ENCODE measurements around the gene IL15RA. TPM values are rescaled to one million over a fixed set of nuclear protein-coding genes. Genes with fewer than 3 reads are reported as not detected.

The IL15RA gene
- total RNA-seq: 10 to 100 TPM; 15.4 to 19.6 TPM
- long read RNA-seq, partial matches to known transcripts: 6 of 36 reads
- long read RNA-seq, other reads (novel, unspliced or antisense): 13 of 36 reads

GRCh38 chr10:5977471-5978229, at the start of gene IL15RA:
Gene IL15RA (minus strand): TSS chr10:5977543. CDS start chr10:5977492, 51 bp downstream.
- intact Hi-C loops (cut with DNase I, micrococcal nuclease): no loop called here
- ATAC-seq: peak; percentile 78
- peak; percentile 86 to 91 for DNase-seq

DNA sequence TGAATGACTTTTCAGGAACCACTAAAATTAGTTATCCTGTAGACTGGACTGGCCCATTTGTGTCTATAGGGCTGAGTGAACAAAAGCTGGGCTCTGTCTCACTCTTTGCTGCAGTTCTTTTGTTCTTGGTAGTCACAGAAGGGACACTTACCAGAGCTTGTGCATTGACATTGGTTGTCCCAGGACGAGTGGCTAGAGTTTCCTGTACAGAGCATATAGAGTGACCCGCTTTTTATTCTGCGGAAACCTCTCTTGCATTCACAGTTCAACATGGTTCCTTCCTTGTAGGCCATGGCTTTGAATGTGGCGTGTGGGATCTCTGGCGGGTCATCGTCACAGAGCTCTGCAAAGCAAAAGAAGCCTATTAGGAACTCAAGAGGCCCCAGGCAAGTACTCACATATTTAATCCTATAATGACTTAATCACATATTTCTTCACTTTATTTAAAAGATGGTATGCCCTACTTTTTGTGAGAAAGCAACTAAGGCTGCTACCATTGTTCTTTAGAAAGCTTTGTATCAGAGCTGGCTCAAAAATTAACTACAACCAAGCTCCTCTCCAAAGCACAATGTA, 48.4 kb upstream of the IL15RA start:
- no peak for ATAC-seq
- no peak for DNase-seq
- intact Hi-C loops (cut with DNase I, micrococcal nuclease): no loop called here

GRCh38 chr10:6024334-6024682, 47.0 kb upstream of the IL15RA start:
- DNase-seq: no peak
- intact Hi-C loops (cut with DNase I, micrococcal nuclease): no loop called here
- ATAC-seq: no peak

- ATAC-seq: no peak
- no peak for DNase-seq
Measured at GRCh38 chr10:6023661-6024333, 46.5 kb upstream of the IL15RA start.

DNA sequence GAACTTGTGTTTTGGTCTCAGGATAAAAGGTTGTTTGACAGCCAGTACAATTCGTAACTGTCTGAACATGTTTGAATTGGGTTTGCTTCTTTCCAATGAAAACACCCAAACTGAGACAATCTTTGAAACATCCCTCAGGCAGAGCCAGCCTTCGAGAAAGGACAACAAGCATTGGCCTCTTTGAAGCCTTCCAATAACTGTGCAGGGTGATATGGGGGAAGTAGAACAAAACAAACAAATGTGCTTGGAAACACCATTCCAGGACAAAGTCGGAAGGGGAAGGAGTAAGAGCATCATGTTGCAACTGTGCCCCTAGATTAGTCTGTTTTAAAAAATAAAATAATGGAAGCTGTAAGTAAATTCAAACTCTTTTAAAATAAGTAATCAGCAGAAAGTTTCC, 45.3 kb upstream of the IL15RA start:
- no peak for ATAC-seq
- no peak for DNase-seq
- intact Hi-C loops (cut with DNase I, micrococcal nuclease): no loop called here

More at GRCh38 chr10:6023661-6024333, 46.5 kb upstream of the IL15RA start:
- intact Hi-C loops (cut with DNase I, micrococcal nuclease): no loop called here

- no peak for DNase-seq
- intact Hi-C loops (cut with DNase I, micrococcal nuclease): no loop called here
- ATAC-seq: no peak
Measured at GRCh38 chr10:6020826-6021225, 43.5 kb upstream of the IL15RA start.

DNA sequence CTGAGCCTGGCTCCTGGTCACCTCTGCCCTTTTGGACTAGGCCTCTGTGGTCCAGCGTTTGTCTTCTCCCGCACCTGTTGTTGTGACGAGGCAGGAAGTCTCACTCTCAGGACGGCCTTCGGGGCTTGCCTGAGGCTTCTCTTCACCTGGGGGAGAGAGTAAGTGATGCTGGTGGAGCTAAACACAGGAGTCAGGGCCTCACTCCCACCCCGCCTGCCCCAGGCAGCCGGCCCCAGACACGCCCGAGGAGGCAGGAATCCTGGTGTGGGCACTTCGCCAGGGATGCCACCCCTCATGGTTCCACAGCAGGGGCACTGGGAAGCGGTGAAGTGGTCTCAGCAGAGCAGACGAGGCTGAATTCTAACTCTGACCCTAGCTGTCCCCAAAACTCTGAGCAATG, 42.5 kb upstream of the IL15RA start:
- ATAC-seq: no peak
- DNase-seq: no peak
- intact Hi-C loops (cut with DNase I, micrococcal nuclease): loop anchor here in 1 of 2 donors (10.0 kb wide), 1 partner anchor 65 kb away; the partner anchor contains the start of gene RBM17

GRCh38 chr10:6019010-6019782, 41.9 kb upstream of the IL15RA start:
- DNase-seq: no peak
- intact Hi-C loops (cut with DNase I, micrococcal nuclease): loop anchor here in 1 of 2 donors (10.0 kb wide), 1 partner anchor 66 kb away; the partner anchor contains the start of gene RBM17
- ATAC-seq: no peak

DNA sequence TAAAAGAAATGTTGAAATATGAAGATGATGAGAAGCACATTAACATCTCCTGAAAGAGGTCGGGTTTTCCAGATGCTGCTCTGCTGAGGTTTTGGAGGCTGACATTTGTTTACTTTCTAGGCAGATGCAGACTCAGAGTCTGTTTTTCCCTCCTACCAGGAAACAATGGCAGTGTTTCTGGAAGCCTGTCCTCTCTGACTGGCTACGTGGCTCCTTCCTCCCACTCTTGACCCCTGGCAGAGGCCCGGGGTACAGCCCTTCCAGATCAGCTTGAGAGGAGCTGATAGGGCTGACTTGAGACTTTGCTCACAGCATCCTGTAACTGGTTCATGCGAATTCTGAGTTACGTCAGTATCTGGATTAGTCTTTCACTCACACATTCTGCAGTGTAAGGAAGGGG, 41.1 kb upstream of the IL15RA start:
- peak; percentile 48 for ATAC-seq
- DNase-seq: peak in 1 of 2 donors; percentile 44
- intact Hi-C loops (cut with DNase I, micrococcal nuclease): loop anchor here in 1 of 2 donors (10.0 kb wide), 1 partner anchor 66 kb away; the partner anchor contains the start of gene RBM17

GRCh38 chr10:6017781-6018354, 40.5 kb upstream of the IL15RA start:
- peak; percentile 36 to 51 for DNase-seq
- ATAC-seq: peak; percentile 93
- intact Hi-C loops (cut with DNase I, micrococcal nuclease): loop anchor here in 1 of 2 donors (10.0 kb wide), 1 partner anchor 67 kb away; the partner anchor contains the start of gene RBM17

DNA sequence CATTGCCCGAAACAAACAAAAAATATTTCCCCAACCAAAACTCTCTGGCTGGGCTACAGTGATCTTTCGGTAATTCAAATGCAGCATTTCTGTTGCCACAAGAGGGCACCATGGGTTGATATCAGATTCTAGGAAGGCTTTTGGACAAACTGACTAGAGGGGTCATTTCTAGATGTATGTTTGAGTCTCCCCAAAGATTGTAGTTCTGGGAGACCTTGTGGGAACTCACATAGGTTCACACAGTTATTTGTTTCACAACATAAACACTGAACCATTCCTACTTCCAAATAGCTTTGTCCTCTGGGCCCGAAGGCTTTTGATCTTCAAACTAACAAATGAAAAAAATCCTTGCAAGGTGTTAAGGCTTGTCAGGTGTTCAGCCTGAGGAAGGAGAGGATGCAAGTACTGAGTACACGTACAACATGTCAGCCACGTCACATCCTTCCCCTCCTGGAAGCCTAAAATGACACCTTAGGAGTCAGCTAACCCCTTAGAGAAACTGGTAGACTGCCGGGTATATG, 37.0 kb upstream of the IL15RA start:
- ATAC-seq (peak; percentile 39), DNase-seq (peak in 1 of 2 donors; percentile 73)
- intact Hi-C loops (cut with DNase I, micrococcal nuclease): loop anchor here in 1 of 2 donors (10.0 kb wide), 1 partner anchor 70 kb away; the partner anchor contains the start of gene RBM17

DNA sequence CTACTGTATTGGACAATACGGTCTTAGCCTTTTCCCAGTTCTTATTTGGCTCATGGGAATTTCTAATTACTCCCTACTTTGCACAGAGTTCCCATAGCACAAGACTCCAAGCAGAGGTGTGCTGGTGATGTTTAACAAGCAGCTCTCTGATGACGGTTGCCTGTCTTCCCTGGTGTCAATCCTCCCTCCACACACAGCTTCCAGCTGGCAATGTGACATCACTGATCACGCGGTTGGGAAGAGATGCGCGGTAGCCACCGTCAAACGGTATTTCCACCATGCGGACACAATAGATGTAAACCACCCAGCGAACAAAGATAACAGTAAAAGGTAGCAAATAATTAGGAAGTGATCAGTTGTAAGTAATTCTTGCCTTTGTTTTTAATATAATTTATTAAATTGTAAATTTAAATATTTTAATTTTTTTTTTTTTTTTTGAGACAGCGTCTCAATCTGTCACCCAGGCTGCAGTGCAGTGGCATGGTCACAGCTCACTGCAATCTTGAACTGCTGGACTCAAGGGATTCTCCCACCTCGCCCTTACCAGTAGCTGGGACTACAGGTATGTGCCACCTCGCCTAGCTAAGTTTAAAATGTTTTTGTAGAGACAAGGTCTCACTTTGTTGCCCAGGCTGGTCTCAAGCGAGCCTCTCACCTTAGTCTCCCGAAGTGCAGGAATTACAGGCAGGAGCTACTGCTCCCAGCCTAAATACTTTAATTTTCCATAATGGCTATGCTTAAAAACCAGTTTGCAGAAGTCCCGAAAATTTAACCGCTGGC, 36.3 kb upstream of the IL15RA start:
- ATAC-seq (no peak), DNase-seq (no peak)
- intact Hi-C loops (cut with DNase I, micrococcal nuclease): loop anchor here in 1 of 2 donors (10.0 kb wide), 1 partner anchor 71 kb away; the partner anchor contains the start of gene RBM17

DNA sequence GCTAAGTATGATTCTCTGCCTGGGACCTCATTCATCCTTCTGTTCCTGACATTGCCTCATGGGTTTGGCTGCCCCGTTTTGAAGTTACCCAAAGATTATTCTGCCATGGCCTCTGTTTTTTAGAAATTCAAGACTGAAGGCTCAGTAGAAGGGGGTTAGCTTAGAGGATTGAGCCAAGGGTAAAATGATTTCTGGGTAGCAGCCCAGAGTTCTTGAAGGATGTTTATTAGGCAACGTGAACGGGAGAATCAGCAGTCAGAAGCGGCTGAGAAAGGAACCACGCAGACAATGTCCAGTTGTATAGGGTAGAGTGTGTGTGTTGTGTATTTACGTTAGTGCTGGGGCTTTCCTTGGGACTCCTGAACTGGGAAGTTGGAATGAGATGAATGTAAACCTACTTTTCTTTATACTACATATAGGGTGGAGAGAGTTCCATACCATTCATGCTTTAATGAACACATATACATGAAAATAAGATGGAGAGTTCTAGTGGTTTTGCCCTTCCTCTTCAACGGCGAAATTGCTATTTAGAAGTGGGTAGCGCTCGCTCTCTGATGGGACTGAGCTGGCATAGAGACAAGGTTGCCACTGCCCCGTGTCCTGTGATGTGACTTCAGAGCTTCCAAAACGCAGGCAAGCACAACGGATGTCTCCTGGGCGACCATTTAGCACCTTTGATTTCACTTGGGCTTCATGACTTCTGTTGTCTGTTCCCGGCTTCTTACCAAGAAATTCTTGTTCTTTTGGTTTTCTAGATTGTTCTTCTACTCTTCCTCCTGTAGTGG, 35.0 kb upstream of the IL15RA start:
- ATAC-seq: no peak
- DNase-seq: no peak
- intact Hi-C loops (cut with DNase I, micrococcal nuclease): loop anchor here in 1 of 2 donors (10.0 kb wide), 1 partner anchor 72 kb away; the partner anchor contains the start of gene RBM17

DNA sequence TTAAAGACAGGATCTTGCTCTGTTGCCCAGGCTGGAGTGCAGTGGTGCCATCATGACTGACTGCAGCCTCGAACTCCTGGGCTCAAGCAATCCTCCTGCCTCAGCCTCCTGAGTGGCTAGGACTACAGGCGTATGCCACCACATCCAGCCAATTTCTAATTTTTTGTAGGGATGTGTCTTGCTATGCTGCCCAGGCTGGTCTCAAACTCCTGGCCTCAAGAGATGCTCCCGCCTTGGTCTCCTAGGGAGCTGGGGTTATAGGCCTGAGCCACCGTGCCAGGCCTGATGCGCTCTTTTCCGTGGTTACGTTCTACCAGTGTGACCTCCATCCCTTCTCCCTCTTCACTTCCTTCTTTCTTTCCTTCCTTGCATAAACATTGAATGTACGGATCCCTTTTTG, 34.2 kb upstream of the IL15RA start:
- ATAC-seq: no peak
- intact Hi-C loops (cut with DNase I, micrococcal nuclease): loop anchor here in 1 of 2 donors (10.0 kb wide), 1 partner anchor 73 kb away; the partner anchor contains the start of gene RBM17
- DNase-seq: no peak

DNA sequence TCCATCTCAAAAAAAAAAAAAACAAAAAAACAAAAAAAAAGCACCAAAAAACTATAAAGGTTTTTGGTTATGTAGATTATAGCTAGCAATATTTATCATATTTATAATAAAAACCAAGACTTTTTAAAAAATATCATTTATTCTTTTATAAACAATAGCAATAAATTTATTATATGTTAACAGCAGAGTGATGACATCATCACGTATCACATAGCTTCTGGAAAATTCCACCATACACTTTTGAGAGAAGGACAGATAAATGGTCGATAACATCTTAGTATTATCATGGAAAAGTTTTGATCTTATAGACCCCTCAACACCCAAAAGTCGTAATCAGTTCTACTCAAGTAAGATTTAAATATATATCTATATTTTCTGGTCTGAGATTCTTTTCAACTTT, 33.2 kb upstream of the IL15RA start:
- DNase-seq (no peak), ATAC-seq (no peak)
- intact Hi-C loops (cut with DNase I, micrococcal nuclease): loop anchor here in 1 of 2 donors (10.0 kb wide), 1 partner anchor 74 kb away; the partner anchor contains the start of gene RBM17

GRCh38 chr10:6009961-6010360, 32.6 kb upstream of the IL15RA start:
- ATAC-seq (no peak), DNase-seq (no peak)
- intact Hi-C loops (cut with DNase I, micrococcal nuclease): loop anchor here in 1 of 2 donors (10.0 kb wide), 1 partner anchor 75 kb away; the partner anchor contains the start of gene RBM17
